ENCODE data around the gene PPP1R13B.
"Not testable (repeated sequence)": the region's sequence is repeated elsewhere in the genome, so short reads cannot be mapped to it uniquely, and the experiment has no call there.

Gene PPP1R13B, protein sequence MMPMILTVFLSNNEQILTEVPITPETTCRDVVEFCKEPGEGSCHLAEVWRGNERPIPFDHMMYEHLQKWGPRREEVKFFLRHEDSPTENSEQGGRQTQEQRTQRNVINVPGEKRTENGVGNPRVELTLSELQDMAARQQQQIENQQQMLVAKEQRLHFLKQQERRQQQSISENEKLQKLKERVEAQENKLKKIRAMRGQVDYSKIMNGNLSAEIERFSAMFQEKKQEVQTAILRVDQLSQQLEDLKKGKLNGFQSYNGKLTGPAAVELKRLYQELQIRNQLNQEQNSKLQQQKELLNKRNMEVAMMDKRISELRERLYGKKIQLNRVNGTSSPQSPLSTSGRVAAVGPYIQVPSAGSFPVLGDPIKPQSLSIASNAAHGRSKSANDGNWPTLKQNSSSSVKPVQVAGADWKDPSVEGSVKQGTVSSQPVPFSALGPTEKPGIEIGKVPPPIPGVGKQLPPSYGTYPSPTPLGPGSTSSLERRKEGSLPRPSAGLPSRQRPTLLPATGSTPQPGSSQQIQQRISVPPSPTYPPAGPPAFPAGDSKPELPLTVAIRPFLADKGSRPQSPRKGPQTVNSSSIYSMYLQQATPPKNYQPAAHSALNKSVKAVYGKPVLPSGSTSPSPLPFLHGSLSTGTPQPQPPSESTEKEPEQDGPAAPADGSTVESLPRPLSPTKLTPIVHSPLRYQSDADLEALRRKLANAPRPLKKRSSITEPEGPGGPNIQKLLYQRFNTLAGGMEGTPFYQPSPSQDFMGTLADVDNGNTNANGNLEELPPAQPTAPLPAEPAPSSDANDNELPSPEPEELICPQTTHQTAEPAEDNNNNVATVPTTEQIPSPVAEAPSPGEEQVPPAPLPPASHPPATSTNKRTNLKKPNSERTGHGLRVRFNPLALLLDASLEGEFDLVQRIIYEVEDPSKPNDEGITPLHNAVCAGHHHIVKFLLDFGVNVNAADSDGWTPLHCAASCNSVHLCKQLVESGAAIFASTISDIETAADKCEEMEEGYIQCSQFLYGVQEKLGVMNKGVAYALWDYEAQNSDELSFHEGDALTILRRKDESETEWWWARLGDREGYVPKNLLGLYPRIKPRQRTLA

DNA sequence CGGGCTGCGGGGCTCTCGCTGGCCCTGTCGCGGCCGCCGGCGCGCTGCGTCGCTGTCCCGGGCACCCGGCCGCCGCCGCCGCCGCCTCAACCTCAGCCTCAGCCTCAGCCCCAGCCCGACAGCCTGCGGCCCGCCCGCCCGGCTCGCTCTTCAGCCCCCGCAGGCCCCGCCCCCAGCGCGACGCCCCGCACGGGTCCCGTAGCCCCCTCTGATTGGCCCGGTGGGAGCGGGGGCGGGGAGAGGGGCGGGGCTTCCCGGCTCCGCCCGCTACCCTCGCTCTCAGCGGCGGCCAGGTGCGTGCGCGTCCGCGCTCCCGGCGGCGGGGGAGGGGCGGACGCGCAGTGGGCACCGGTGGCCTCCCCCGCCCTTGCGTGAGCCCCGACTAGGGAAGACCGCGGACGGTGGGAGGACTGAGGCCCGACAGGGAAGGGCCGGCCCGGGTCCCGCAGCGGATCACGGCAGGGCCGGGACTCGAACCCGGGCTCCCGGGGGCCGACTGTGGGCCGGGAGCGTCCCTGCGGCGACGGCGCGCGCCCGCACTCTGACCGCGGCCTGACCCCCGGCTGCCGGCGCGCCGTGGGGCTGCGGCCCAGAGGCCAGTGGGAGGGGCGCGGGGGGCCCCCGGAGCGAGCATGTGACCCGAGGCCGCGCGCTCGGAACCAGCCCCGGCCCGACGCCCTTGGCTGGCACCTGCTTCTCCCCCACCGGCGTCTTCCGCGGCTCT lies at the start of gene PPP1R13B:
Gene PPP1R13B (minus strand): TSS at position 125 of the 724 bp plus-strand sequence. CDS start 268 bp downstream, outside the sequence.
- peak; percentile 91 to 95 for DNase-seq

DNA sequence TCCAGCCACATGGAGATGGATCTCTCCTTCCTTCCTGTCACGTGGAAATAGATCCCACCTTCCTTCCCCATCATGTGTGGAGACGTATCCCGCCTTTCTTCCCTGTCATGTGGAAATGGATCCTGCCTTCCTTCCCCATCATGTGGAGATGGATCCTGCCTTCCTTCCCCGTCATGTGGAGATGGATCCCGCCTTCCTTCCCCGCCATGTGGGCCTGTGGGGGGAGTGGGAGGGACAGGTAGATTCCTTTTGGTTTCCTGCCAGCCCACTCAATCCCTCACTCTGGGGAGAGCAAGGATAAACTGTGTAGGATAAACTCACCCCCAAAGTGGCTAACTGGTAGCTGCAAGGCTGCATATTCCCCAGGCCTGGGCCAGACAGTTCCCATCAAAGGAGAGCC lies 49.2 kb upstream of the PPP1R13B start:
- DNase-seq = no peak

DNA sequence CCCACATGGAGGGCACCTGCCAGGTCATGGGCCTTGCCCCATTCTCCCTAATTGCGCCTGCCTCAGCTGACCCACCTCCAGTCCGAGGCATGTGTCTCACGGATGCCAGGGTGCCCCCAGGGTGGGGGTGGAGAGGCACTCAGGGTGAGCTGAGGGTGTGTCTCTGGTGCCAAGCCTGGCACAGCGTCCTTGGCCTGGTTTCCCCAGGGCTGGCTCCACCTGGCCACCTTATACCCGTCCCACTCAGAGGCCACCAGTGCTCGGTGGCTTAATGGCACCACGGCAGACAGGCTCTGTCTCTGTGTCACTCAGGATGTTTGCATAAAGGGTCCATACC lies 47.3 kb upstream of the PPP1R13B start:
- no peak for DNase-seq

DNA sequence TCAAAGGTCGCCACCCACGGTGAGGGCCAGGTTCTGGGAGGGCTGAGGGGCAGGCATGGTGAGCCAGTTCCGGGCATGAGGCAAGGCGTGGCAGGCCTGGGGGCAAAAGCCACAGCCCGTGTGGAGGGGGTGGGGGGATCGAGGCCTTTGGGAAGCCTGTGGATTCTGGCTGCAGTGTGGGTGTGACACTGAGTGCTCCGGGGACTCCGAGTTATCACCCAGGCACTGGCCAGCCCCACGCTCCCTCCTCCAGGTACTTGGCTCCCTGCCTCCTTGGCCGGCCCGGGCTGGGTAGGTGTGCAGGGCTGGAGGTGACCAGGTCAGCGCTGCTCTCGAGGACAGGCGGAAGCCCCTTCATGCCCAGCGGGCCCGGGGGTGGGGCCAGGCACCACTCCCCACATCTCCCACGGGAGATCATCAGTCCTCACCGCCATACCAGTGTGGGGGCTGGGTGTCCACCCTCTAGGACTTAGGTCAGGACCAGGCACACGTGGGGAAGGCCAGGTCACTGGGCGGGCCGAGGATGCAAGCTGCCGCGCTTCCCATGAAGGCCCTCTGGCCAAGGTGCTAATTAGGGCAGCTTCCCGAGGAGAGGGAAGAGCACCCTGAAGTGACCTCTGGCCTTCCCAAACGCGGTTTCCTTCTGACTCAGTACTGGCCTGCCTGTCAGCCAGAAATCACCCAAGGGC lies 46.8 kb upstream of the PPP1R13B start:
- DNase-seq = no peak

DNA sequence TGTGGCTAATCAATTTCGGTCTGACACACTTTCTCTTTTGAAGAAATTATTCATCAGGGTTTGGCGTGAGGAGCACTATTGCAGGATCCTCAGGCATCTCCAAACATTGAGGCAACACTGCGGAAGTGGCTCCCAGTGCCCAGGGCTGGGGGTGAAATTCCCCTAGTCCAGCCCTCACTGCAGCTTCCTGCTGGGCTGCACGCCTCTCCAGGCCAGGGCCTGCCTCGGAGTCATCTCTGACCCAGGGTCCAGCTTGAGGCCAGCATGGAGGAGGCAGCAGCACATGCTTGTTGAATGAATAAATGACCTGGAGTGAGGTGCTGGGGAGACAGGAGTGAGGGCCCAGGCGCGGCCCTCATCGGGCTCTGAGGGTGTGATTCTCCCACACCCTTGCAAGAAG lies 44.9 kb upstream of the PPP1R13B start:
- DNase-seq = no peak

DNA sequence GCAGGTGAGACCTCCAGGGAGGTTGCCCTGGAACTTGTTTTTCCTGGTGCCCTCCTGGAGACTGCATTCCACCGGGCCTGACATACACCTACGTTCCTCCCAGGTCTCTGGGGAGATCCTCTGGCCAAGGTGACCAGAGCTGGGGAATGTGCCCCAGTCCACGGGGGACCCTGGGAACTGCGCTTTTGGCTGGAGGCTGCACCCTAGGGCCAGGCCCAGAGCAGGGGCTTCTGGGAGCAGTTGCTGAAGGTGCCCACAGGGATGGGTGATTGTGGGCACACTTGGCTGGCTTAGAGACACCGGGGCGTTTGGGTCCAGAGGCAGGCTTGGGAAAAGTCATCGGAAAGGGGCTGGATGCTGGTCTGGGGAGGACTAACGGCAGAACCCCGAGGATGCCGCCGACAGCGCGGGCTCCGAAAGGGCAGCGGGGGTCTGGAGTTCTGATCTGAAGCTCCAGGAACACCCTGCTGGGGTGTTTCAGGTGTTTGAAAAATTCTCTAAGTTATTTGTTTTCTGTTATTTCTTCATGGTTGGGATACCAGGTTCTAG lies 44.4 kb upstream of the PPP1R13B start:
- DNase-seq = no peak

DNA sequence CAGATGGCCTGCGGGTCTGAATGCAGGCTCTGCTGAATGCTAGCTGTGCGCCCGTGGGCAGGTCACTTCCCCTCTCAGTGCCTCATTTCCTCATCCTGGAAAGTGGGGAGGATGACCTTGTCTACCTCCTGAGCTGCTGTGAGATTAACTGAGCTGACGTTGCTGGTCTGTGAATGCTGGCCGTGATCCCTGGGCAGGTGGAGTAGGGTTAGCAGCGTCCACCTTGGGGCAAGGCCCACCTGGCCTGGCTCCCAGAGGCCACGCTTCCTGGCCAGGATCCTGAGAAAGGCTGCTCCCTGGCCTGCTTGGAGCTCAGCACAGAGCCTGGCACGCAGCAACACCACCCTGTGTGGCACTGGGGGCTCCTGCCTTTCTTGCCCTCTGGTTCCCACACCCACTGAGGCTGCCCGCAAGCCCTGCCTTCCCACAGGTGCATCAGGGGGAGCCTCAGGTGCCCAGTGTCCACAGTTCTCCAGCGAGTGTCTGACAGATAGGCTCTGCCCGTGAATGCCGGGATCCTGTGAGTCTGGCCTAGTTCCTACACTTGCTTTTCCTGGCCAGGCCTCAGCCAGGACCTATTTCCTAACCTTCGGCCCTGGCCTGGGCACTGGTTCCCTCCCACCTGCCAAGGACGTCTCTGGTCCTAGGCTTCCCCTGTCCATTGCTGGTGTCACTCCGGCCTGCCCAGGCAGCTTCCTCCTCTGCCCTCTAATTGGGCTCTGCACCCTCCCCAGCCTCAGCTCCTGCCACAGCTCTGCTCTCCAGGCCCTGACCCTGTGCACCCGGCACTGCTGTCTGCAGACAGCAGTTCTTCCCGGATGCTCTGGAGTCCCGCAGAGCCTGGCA lies 43.7 kb upstream of the PPP1R13B start:
- DNase-seq = no peak

DNA sequence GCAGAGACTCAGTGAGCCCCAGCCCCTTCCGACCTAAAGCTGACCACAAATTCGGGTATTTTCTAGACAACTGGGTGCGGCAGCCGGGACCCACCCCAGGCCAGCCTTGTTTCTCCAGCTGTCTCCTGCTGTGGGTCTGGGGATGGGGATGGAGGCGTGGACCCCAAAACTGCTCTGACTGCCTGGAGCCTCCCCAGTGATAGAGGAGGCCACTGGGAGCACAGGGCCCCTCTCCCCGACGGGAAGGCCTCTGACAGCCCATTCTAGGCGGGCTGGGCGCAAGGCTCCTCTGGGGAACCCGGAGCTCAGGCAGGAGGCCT lies 42.6 kb upstream of the PPP1R13B start:
- no peak for DNase-seq

DNA sequence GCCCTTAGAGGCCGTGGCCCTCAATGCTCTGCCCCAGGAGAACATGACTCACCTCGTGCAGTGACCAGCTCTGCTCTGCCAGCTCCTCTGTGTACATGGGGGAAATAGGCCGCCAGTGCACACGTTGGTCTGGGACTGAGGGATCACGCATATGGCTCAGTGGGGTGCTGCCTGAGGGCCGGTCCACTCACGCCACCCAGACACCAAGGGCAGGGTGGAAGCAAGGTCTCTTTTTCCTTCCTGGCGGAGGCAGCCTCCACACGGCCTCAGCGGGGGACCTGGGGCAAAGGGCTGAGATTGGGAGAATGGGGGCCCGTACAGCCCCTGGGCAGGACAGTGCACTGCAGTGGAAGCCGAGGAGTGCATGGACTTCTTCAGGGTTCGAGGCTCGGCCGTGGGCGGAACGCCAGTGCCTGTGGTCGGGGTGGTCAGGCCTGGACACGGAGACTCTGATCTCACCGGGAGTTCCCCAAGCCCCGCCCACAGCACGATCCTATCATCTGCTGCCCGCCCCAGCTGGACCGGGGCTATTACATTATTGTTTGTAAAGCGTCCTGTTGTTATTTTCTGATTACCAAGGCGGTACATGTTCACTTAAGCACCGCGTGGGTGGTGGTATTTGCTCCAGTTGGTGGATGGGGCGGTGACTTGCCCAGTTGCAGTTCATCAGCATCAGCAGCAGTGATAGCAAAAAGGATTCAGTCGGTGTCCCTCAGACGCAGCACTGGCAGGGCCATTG lies 42.1 kb upstream of the PPP1R13B start:
- no peak for DNase-seq

DNA sequence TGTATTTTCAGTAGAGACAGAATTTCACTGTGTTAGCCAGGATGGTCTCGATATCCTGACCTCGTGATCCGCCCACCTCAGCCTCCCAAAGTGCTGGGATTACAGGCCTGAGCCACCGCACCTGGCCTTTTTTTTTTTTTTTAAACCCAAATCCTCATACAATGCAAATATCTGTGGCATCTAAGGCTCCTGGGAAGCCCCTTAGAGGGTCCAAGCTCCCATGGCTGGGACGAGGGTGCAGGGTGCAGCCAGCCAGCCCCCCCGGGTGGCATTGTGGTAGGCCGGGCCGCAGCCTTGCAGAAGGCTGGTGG lies 41.6 kb upstream of the PPP1R13B start:
- DNase-seq = not testable (repeated sequence)

DNA sequence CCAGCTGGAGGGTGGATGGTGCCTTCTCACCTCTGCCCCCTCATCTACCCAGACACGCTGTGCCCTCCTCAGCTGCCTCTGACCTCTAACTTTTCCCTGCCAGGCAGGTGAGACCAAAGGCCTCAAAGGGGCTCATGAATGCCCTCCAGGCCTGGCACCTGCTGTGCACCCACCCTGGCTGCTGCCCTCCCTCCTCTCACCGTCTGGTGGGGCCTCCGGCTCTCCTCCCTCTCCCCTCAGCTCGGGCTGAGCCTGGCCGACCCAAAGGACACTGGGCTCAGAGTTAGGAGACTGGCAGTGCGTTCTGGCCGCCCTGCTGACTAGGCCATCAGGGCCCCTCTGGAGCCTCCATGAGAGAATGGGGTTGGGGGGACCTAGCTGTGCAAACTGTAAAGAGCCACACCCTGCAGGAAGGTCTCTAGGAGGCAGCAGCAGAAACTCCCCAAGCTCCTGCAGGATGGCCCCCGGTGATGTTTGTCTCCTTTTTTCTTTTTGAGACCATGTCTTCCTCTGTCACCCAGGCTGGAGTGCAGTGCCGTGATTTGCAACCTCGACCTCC lies 40.3 kb upstream of the PPP1R13B start:
- no peak for DNase-seq

DNA sequence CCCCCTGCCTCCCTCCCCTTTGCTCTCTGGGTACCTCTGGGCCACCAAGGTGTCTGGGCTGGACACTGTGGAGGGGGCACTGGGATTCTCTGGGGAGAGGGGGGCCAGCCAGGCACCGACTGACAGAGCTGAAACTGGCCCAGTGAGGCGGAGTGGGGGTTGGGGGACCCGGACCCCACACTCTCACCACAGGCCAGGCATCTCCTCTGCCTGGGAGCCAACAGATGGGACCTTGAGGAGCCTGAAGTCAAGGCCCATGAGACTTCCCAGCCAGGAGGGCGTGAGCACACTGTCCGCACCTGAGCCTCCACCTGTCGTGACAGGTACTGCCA lies 39.8 kb upstream of the PPP1R13B start:
- DNase-seq = no peak

DNA sequence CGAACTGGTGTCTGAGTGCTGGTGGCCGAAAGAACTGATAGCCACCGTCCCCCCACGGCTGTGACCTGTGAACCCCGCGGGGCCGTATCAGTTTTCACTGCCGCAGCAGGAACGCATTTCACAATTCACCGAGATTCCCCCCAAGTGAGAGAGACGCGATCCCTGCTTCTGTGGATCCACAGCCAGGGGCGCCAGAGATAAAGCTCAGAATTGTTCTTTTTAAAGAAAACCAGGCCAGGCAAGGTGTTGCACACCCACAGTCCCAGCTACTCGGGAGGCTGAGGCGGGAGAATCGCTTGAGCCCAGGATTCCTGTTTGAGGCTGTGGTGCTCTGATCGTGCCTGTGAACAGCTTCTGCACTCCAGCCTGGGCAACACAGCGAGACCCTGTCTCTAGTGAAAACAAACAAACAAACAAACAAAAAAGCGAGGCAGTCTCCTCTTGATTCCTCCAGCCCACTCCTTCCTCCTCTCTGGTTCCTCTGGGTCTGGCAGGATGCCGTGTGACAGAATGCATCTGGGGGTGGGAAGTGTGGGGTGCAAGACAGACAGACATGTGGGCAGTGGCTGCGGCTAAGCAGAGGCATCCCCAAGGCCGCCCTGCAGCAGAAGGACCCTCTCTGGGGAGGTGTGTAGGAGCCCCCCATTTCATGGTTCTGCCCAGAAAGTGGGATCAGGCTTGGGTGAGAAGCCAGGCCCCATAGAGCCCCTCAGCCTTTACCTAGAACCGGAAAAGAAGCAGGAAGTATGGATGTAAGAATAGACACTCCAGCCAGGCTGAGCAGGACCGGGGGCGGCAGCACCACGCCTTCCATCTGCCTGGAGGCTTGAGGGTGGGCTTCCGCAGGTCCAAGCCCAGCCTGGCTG lies 39.2 kb upstream of the PPP1R13B start:
- DNase-seq = no peak

DNA sequence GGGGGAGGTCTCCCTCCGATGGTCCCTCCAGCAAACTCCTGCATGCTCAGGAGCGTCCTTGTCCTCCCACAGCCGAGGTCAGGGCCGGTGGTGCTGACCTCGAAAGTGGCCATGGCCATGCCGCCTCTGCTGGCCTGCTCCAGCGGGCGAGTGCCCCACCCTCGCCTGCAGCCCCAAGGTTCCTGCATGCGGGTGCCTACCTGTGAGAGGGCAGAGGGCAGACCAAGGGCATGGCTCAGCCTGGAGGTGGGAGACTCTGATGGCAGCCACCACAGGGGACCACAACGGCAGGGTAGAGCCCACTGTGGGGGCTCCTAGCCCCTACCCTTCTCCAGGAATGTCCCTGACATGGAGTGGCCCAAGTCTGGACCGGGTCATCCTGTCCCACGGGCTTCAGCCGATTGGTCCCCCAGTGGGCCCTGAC lies 38.1 kb upstream of the PPP1R13B start:
- no peak for DNase-seq

DNA sequence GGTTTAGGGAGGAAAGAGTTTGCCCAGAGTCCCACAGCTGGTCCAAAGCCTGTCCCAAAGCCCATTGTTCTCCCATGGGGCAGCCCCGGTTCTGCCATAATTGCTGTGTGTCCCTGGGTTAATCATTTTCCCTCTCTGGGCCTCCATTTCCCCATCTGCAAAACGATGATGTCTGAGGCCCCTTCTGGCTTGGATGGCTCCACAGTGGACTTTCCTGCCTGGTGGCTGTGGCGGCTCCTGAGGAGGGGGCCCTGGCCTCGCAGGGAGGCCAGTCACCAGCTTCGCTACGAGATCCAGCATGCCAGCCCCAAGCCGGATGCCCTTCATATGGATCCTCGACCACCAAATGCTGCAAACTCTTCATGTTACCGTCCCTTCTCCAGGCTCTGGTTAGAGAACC lies 37.5 kb upstream of the PPP1R13B start:
- no peak for DNase-seq

DNA sequence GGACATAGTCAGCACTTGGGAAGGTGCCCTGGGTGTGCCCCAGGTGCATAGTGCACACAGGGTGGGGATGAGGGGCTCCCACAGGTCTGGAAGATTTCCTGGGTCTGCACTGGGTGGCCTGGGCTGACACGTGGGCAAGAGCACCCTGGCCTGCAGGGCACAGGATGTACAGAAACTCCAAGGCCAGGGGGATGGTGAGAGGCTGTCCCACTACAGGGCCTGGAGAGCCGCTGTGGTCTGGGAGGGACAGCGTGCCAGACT lies 35.8 kb upstream of the PPP1R13B start:
- no peak for DNase-seq

DNA sequence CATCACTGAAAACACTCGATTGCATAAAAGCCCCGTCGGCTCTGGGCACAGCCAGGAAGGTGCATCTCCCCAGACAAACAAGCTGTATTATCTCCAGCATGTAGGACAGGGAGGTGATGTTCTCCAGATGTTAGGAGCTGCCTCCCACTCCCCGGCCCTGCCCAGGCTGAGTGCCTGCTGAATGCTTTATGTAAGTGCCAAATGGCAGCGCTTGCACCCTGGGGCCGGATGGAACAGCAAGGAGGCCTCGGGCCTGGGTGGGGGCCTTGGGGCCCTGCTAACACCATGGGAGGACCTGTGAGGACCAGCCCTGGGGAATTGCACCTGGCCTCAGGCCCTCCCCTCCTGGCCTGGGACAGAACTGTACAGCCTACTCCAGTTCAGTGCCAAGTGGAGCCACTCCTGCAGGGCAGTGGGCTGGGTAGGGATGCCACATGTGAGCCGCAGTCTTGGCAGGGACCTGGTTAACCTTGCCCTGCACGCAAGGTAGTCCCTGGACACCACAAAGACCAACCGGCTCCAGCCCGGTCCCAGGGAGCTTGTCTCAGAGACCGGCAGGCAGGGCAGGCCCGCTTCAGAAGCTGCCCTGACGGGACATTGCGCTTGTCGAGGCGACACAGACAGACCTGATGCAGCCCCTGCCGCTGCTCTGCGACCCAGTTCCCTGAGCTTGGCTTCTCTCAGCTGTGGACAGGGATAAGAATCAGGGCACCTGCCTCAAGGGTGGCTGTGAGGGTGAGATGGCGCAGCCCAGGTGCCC lies 35.3 kb upstream of the PPP1R13B start:
- DNase-seq = no peak

DNA sequence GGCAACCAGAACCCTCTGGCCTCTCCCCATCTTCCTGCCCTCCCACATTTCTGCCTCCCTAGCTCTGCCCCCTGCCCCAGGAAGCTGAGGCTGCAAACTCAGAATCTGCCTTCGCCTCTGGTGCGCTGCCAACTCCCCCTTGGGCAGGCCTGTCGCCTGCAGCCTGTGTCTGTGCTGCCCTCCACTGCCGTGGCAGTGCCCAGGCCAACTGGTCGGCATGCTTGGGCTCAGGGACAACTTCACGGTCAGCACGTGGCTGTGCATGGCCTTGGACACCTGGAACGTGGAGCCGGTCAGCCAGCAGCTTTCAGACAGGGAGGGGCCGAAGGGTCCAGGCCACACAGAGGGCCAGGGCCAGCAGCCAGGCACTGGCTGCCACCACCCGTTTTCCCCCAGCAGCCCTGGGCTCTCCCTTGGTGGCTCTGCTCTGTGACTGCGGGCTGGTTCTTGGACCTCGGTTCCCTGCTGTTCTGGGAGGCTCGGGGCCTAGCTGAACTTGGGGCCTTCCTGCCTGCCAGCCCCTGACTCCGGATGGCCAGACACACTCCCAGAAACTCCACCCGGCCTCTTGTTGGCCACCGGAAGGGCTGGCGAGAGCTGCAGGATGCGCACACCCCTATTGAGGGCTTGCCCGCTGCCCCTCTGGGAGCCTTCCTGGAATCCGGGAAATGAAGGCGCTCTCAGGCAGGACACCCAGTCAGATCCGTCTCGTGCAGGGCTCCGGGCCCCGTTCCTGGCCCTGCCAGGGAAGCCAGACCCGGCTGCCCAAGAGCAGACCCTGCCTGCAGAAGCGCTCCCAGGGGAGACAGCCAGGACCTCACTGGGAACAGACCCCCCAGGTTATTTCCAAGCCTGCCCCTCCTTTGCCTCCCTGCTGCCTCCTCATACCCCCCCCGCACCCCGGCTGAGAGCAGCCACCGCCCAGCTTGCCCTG lies 34.2 kb upstream of the PPP1R13B start:
- DNase-seq = no peak
